Keratinocyte (primary cell): ENCODE measurements around the gene ACAD9. TPM values are rescaled to one million over a fixed set of nuclear protein-coding genes. Genes with fewer than 3 reads are reported as not detected.

Experiments used
- DNase-seq: peaks from one replicate; pipeline ENCODE4 v3.0.0-alpha.2; 2011; ENCODE audit warnings: low read depth, missing footprints, low spot score
- FAIRE-seq: peaks from 2 replicates; lab custom pipeline; 2011; peaks lifted over from hg19 to GRCh38; lab: Jason Lieb, UNC
- H2AFZ ChIP-seq: 2 replicates; pipeline ENCODE4 v1.6.0; 2012; ENCODE audit warnings: low read length, control low read depth, inconsistent platforms; ENCODE audit not compliant: control insufficient read depth
- H3K27ac ChIP-seq: 2 replicates; pipeline ENCODE4 v1.5.1; 2011; ENCODE audit warnings: low read length; ENCODE audit not compliant: control insufficient read depth, insufficient read depth
- H3K27me3 ChIP-seq: 3 replicates; pipeline ENCODE4 v1.6.0; 2011; ENCODE audit warnings: low read length; ENCODE audit not compliant: control insufficient read depth, insufficient read depth; ENCODE audit errors: extremely low read depth
- H3K36me3 ChIP-seq, 2 experiments: 2 replicates in 1 of 2; 3 replicates in 1 of 2; pipeline ENCODE4 v1.5.1; 2011; ENCODE audit warnings: low read length in 2 of 2, mild to moderate bottlenecking in 1 of 2; ENCODE audit not compliant: control insufficient read depth in 2 of 2, insufficient read depth in 2 of 2; ENCODE audit errors: extremely low read depth in 1 of 2
- H3K4me1 ChIP-seq: 3 replicates; pipeline ENCODE4 v1.5.1; 2011; ENCODE audit warnings: low read length; ENCODE audit not compliant: control insufficient read depth, insufficient read depth; ENCODE audit errors: extremely low read depth
- H3K4me2 ChIP-seq: 3 replicates; pipeline ENCODE4 v1.6.0; 2011; ENCODE audit warnings: low read depth, low read length; ENCODE audit not compliant: control insufficient read depth, insufficient read depth; ENCODE audit errors: extremely low read depth
- H3K4me3 ChIP-seq, 3 experiments: fragments of 200-600 bp in 1 of 3; sonication (generic) in 1 of 3; 2 replicates in 2 of 3; 3 replicates in 1 of 3; pipeline ENCODE4 v1.5.1; 2011 to 2016; ENCODE audit warnings: low read length in 3 of 3, mild to moderate bottlenecking in 3 of 3, control low read depth in 2 of 3, inconsistent platforms in 1 of 3, low read depth in 1 of 3, mixed read lengths in 1 of 3, mixed run types in 1 of 3, moderate library complexity in 1 of 3; ENCODE audit not compliant: control insufficient read depth in 2 of 3, insufficient read depth in 2 of 3; ENCODE audit errors: extremely low read depth in 1 of 3
- H3K79me2 ChIP-seq: 2 replicates; pipeline ENCODE4 v1.6.0; 2012; ENCODE audit warnings: low read length; ENCODE audit not compliant: control insufficient read depth, insufficient read depth
- H3K9ac ChIP-seq: 3 replicates; pipeline ENCODE4 v1.6.0; 2011; ENCODE audit warnings: low read length; ENCODE audit not compliant: control insufficient read depth, insufficient read depth; ENCODE audit errors: extremely low read depth
- H3K9me1 ChIP-seq: 3 replicates; pipeline ENCODE4 v1.6.0; 2011; ENCODE audit warnings: low read length; ENCODE audit not compliant: control insufficient read depth, insufficient read depth; ENCODE audit errors: extremely low read depth
- H3K9me3 ChIP-seq: 2 replicates; pipeline ENCODE4 v1.5.1; 2012; ENCODE audit warnings: low read depth, low read length; ENCODE audit not compliant: control insufficient read depth
- H4K20me1 ChIP-seq: 3 replicates; pipeline ENCODE4 v1.6.0; 2011; ENCODE audit warnings: low read length; ENCODE audit not compliant: control insufficient read depth, insufficient read depth; ENCODE audit errors: extremely low read depth
- EZH2 ChIP-seq: IDR thresholded peaks from one replicate; pipeline ENCODE4 v1.6.1; 2012; ENCODE audit warnings: inconsistent platforms, mild to moderate bottlenecking, low read length, moderate library complexity
- dilution Hi-C: fragments of 300-500 bp; cut with MboI; formaldehyde crosslinking; loops from one replicate; pipeline ENCODE4 v1.7.0; 2020; ENCODE audit warnings: low sequenced_read_pairs; ENCODE audit not compliant: extremely low pct_ligation_motif_present
- polyA plus RNA-seq, 5 experiments: library from polyadenylated mRNA; depleted of rRNA in 3 of 5; stranded (reverse) in 3 of 5; stranded (forward) in 1 of 5; unstranded in 1 of 5; fragments of >200 nt; gene quantifications; 1 replicate in 1 of 5; 2 replicates in 3 of 5; 3 replicates in 1 of 5; pipeline versions ENCODE4 v1.2.1 to v1.2.3, GENCODE V29; 2011 to 2012; ENCODE audit warnings: missing spikeins in 2 of 5, low read depth in 1 of 5, low replicate concordance in 1 of 5
- TF ChIP-seq, protein P1 (sequence below), 3 experiments: IDR thresholded peaks in 1 of 3; conservative IDR thresholded peaks in 1 of 3; optimal IDR thresholded peaks in 1 of 3; 2 replicates in 2 of 3; 3 replicates in 1 of 3; pipeline versions ENCODE3 to v1.5.1; 2011; ENCODE audit warnings: low read length in 3 of 3, mild to moderate bottlenecking in 3 of 3, moderate library complexity in 2 of 3, control low read depth in 1 of 3, inconsistent platforms in 1 of 3; ENCODE audit not compliant: insufficient read depth in 2 of 3; ENCODE audit errors: extremely low read depth in 1 of 3

Gene ACAD9
- polyA plus RNA-seq, 1 donor (not counting 4 experiments of a cell fraction or from before 2014, with no cell fraction given), result 36.6 TPM

DNA sequence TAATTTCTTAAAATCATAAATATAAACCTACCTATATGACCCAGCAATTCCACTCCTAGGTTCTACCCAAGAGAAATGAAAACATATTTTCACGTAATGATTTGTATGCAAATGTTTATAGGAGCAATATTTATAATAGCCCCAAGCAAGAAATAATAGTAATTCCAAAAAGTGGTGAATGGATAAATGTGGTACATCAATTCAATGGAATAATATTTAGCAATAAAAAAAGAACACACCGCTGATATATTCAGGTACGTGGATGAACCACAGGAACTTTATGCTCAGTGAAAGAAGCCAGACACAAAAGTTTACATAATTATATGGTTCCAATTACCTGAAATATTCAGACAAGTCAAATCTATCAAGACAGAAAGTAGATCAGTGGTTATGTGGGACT lies 49.9 kb downstream of the ACAD9 start:
- no peak for FAIRE-seq
- Histone ChIP-seq H3K36me3 (no peaks in the 10 kb centered on the region), H3K9me3 (peaks cover 6% of the 10 kb centered on the region), H3K27ac (no peak overlapping the region), H3K4me2 (no peak overlapping the region), H3K27me3 (peaks cover 13% of the 10 kb centered on the region), H3K4me3 (no peak overlapping the region), H2AFZ (no peak overlapping the region), H3K79me2 (no peaks in the 10 kb centered on the region), H3K9me1 (no peaks in the 10 kb centered on the region), H3K4me1 (no peaks in the 10 kb centered on the region), H4K20me1 (no peaks in the 10 kb centered on the region), H3K9ac (no peak overlapping the region)
- TF ChIP-seq EZH2, result no peak
- TF ChIP-seq, protein P1, sequence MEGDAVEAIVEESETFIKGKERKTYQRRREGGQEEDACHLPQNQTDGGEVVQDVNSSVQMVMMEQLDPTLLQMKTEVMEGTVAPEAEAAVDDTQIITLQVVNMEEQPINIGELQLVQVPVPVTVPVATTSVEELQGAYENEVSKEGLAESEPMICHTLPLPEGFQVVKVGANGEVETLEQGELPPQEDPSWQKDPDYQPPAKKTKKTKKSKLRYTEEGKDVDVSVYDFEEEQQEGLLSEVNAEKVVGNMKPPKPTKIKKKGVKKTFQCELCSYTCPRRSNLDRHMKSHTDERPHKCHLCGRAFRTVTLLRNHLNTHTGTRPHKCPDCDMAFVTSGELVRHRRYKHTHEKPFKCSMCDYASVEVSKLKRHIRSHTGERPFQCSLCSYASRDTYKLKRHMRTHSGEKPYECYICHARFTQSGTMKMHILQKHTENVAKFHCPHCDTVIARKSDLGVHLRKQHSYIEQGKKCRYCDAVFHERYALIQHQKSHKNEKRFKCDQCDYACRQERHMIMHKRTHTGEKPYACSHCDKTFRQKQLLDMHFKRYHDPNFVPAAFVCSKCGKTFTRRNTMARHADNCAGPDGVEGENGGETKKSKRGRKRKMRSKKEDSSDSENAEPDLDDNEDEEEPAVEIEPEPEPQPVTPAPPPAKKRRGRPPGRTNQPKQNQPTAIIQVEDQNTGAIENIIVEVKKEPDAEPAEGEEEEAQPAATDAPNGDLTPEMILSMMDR (optimal IDR thresholded peaks at IDR 0.05 in 1 of 3, IDR thresholded peaks at IDR 0.05 in 1 of 3, conservative IDR thresholded peaks at IDR 0.05 in 1 of 3; ENCODE audit: extremely low read depth in 1 of 3, insufficient read depth in 2 of 3, low read length in 3 of 3), result no peak
- no peak for DNase-seq
- dilution Hi-C loops, result no loop called here

DNA sequence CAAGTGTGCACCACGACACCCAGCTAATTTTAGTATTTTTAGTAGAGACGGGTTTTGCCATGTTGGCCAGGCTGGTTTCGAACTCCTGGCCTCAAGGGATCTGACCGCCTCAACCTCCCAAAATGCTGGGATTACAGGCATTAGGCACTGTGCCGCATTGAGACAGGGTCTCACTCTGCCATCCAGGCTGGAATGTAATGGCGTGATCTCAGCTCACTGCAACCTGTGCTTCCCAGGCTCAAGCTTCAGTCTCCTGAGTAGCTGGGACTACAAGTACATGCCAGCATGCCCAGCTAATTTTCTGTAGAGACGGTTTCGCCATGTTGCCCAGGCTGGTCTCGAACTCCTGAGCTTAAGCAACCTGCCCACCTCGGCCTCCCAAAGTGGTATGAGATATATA lies 51.6 kb downstream of the ACAD9 start:
- Histone ChIP-seq H3K36me3 (no peaks in the 10 kb centered on the region), H2AFZ (no peak overlapping the region), H3K27me3 (peaks cover 13% of the 10 kb centered on the region), H3K79me2 (no peaks in the 10 kb centered on the region), H3K4me1 (no peaks in the 10 kb centered on the region), H4K20me1 (no peaks in the 10 kb centered on the region), H3K4me2 (no peak overlapping the region), H3K27ac (no peak overlapping the region), H3K4me3 (no peak overlapping the region), H3K9me3 (no peaks in the 10 kb centered on the region), H3K9ac (no peak overlapping the region), H3K9me1 (no peaks in the 10 kb centered on the region)
- DNase-seq (no peak), FAIRE-seq (no peak)
- dilution Hi-C loops, result no loop called here
- TF ChIP-seq EZH2, result no peak
- TF ChIP-seq, protein P1 (optimal IDR thresholded peaks at IDR 0.05 in 1 of 3, IDR thresholded peaks at IDR 0.05 in 1 of 3, conservative IDR thresholded peaks at IDR 0.05 in 1 of 3; ENCODE audit: extremely low read depth in 1 of 3, insufficient read depth in 2 of 3, low read length in 3 of 3), result no peak
